Fibroblast of lung (primary cell): ENCODE measurements around the gene GOLM1. TPM values are rescaled to one million over a fixed set of nuclear protein-coding genes. Genes with fewer than 3 reads are reported as not detected.

ENCODE experiments used
- DNase-seq, 2 donors: peaks; one replicate each; pipeline versions ENCODE4 v3.0.0 to v3.0.0-alpha.2; 2010; ENCODE audit warnings: low read depth in 2 of 2
- H2AFZ ChIP-seq: 2 replicates; pipeline ENCODE4 v1.5.1; 2012; ENCODE audit warnings: low read length, control low read depth, inconsistent platforms
- H3K27ac ChIP-seq: 2 replicates; pipeline ENCODE4 v1.5.1; 2011; ENCODE audit warnings: low read length, control low read depth; ENCODE audit not compliant: insufficient read depth
- H3K27me3 ChIP-seq: 2 replicates; pipeline ENCODE4 v1.5.1; 2011; ENCODE audit warnings: mild to moderate bottlenecking, low read length; ENCODE audit not compliant: control insufficient read depth, insufficient read depth
- H3K36me3 ChIP-seq: 2 replicates; pipeline ENCODE4 v1.5.1; 2011; ENCODE audit warnings: low read length; ENCODE audit not compliant: control insufficient read depth, insufficient read depth
- H3K4me1 ChIP-seq: 2 replicates; pipeline ENCODE4 v1.5.1; 2011; ENCODE audit warnings: low read length; ENCODE audit not compliant: control insufficient read depth, insufficient read depth; ENCODE audit errors: extremely low read depth
- H3K4me2 ChIP-seq: 2 replicates; pipeline ENCODE4 v1.5.1; 2011; ENCODE audit warnings: low read length, control low read depth; ENCODE audit not compliant: insufficient read depth; ENCODE audit errors: extremely low read depth
- H3K4me3 ChIP-seq, 4 experiments: fragments of 200-600 bp in 1 of 4; sonication (generic) in 1 of 4; replicated peaks in 1 of 4; 2 replicates each; pipeline ENCODE4 v1.5.1; 2011 to 2016; ENCODE audit warnings: low read length in 4 of 4, low read depth in 3 of 4, mild to moderate bottlenecking in 3 of 4, control low read depth in 2 of 4, inconsistent platforms in 1 of 4, mixed read lengths in 1 of 4; ENCODE audit not compliant: insufficient read depth in 1 of 4; ENCODE audit errors: control extremely low read depth in 1 of 4
- H3K79me2 ChIP-seq: 2 replicates; pipeline ENCODE4 v1.5.1; 2012; ENCODE audit warnings: mild to moderate bottlenecking, low read length, inconsistent platforms; ENCODE audit not compliant: control insufficient read depth, insufficient read depth
- H3K9ac ChIP-seq: 2 replicates; pipeline ENCODE4 v1.5.1; 2011; ENCODE audit warnings: mild to moderate bottlenecking, low read length, control low read depth; ENCODE audit not compliant: insufficient read depth
- H3K9me3 ChIP-seq: 2 replicates; pipeline ENCODE4 v1.5.1; 2012; ENCODE audit warnings: low read depth, low read length; ENCODE audit not compliant: control insufficient read depth, insufficient read depth
- H4K20me1 ChIP-seq: 2 replicates; pipeline ENCODE4 v1.5.1; 2011; ENCODE audit warnings: low read length; ENCODE audit not compliant: control insufficient read depth, insufficient read depth; ENCODE audit errors: extremely low read depth
- CTCF ChIP-seq, 2 donors: IDR thresholded peaks in 1 of 2; conservative IDR thresholded peaks in 1 of 2; 1 replicate in 1 of 2; 2 replicates in 1 of 2; pipeline ENCODE4 v1.5.1; 2011 to 2012; ENCODE audit warnings: low read length in 2 of 2, control low read depth in 1 of 2, inconsistent platforms in 1 of 2, low read depth in 1 of 2, mild to moderate bottlenecking in 1 of 2
- EZH2 ChIP-seq: IDR thresholded peaks from 2 replicates; pipeline ENCODE4 v1.5.1; 2012; ENCODE audit warnings: low read length, control low read depth, mild to moderate bottlenecking; ENCODE audit errors: missing control alignments
- polyA plus RNA-seq, 2 donors: library from polyadenylated mRNA; depleted of rRNA in 1 of 2; stranded (reverse) in 1 of 2; unstranded in 1 of 2; fragments of >200 nt; gene quantifications; 2 replicates each; pipeline ENCODE4 v1.2.1, GENCODE V29; 2011 to 2012; ENCODE audit warnings: missing spikeins in 1 of 2
- total RNA-seq: library from RNA; depleted of rRNA; stranded (reverse); fragments of >200 nt; gene quantifications from 2 replicates; pipeline ENCODE4 v1.2.1, GENCODE V29; 2014

Gene GOLM1
- total and polyA plus RNA-seq, 2 donors (not counting 1 experiment from before 2014, with no cell fraction given): 46.7 to 64.0 TPM

GRCh38 chr9:86039991-86040860, 59.1 kb downstream of the GOLM1 start:
- Histone ChIP-seq H3K4me1 (peaks cover 6% of the 10 kb centered on the region), H3K36me3 (no peaks in the 10 kb centered on the region), H3K27ac (no peak overlapping the region), H3K27me3 (no peaks in the 10 kb centered on the region), H3K79me2 (no peaks in the 10 kb centered on the region), H3K4me3 (no peak overlapping the region), H3K4me2 (no peak overlapping the region), H3K9me3 (no peaks in the 10 kb centered on the region), H2AFZ (no peak overlapping the region), H3K9ac (no peak overlapping the region), H4K20me1 (no peaks in the 10 kb centered on the region)
- DNase-seq: peak; percentile 6 to 26
- TF ChIP-seq CTCF (conservative IDR thresholded peaks at IDR 0.05 in 1 of 2, IDR thresholded peaks at IDR 0.05 in 1 of 2; ENCODE audit: low read depth in 1 of 2, low read length in 2 of 2) (no peak), EZH2 (no peak)

- DNase-seq: no peak
- H3K27me3 ChIP-seq: no peaks in the 10 kb centered on the region
- no peak overlapping the region for H3K9ac ChIP-seq
- no peak overlapping the region for H2AFZ ChIP-seq
- H3K4me1 ChIP-seq: peaks cover 6% of the 10 kb centered on the region
- no peak overlapping the region for H3K4me3 ChIP-seq
- H3K79me2 ChIP-seq: no peaks in the 10 kb centered on the region
- no peaks in the 10 kb centered on the region for H3K9me3 ChIP-seq
- no peak overlapping the region for H3K4me2 ChIP-seq
- no peak overlapping the region for H3K27ac ChIP-seq
- TF ChIP-seq CTCF (conservative IDR thresholded peaks at IDR 0.05 in 1 of 2, IDR thresholded peaks at IDR 0.05 in 1 of 2; ENCODE audit: low read depth in 1 of 2, low read length in 2 of 2) (no peak), EZH2 (no peak)
- no peaks in the 10 kb centered on the region for H4K20me1 ChIP-seq
- peaks cover 2% of the 10 kb centered on the region for H3K36me3 ChIP-seq
Observed at GRCh38 chr9:86036555-86036954, 62.8 kb downstream of the GOLM1 start.

- H2AFZ ChIP-seq: no peak overlapping the region
- peaks cover 3% of the 10 kb centered on the region for H3K4me1 ChIP-seq
- H3K4me2 ChIP-seq: no peak overlapping the region
- no peaks in the 10 kb centered on the region for H3K9me3 ChIP-seq
- H3K79me2 ChIP-seq: no peaks in the 10 kb centered on the region
- peaks cover 2% of the 10 kb centered on the region for H3K36me3 ChIP-seq
- no peak overlapping the region for H3K9ac ChIP-seq
- no peaks in the 10 kb centered on the region for H3K27me3 ChIP-seq
- H3K27ac ChIP-seq: no peak overlapping the region
- TF ChIP-seq EZH2: no peak
- TF ChIP-seq CTCF (conservative IDR thresholded peaks at IDR 0.05 in 1 of 2, IDR thresholded peaks at IDR 0.05 in 1 of 2; ENCODE audit: low read depth in 1 of 2, low read length in 2 of 2): no peak
- no peak overlapping the region for H3K4me3 ChIP-seq
- no peaks in the 10 kb centered on the region for H4K20me1 ChIP-seq
- DNase-seq: no peak
Observed at GRCh38 chr9:86035827-86036440, 63.4 kb downstream of the GOLM1 start.
